Activated CD4-positive, alpha-beta T cell treated with anti-CD3 and anti-CD28 coated beads for 36 hours (primary cell): ENCODE results near the gene KIFC3. TPM values are rescaled to one million over a fixed set of nuclear protein-coding genes. Genes with fewer than 3 reads are reported as not detected.

Experiments used
- ATAC-seq: fragments of 200-7000 bp; cut with Tn5 transposase; one replicate; pipeline ENCODE4 v1.10.0; 2021; ENCODE audit warnings: mild to moderate bottlenecking, moderate library complexity
- CTCF ChIA-PET: fragments of 350-600 bp; sonication (Branson Sonifier 250); formaldehyde crosslinking; loops from one replicate; lab custom pipeline; 2021; ENCODE audit warnings: antibody characterized with exemption; lab: Charles Lee
- POLR2A ChIA-PET: fragments of 350-600 bp; sonication (Branson Sonifier 250); formaldehyde crosslinking; loops from one replicate; lab custom pipeline; 2021; ENCODE audit warnings: antibody characterized with exemption, inconsistent platforms; lab: Charles Lee
- DNase-seq: peaks from one replicate; pipeline ENCODE4 v3.0.0-alpha.2; 2020
- H3K27ac Mint-ChIP-seq: one replicate; pipeline ENCODE4 v1.8.0; 2021; ENCODE audit warnings: mixed read lengths
- H3K27me3 Mint-ChIP-seq: one replicate; pipeline ENCODE4 v1.8.0; 2021; ENCODE audit warnings: mixed read lengths
- H3K36me3 Mint-ChIP-seq: one replicate; pipeline ENCODE4 v1.8.0; 2021; ENCODE audit warnings: low read depth, mixed read lengths
- H3K4me1 Mint-ChIP-seq: one replicate; pipeline ENCODE4 v1.8.0; 2021; ENCODE audit warnings: mixed read lengths
- H3K4me3 Mint-ChIP-seq: one replicate; pipeline ENCODE4 v1.8.0; 2021; ENCODE audit warnings: mild to moderate bottlenecking, moderate library complexity, mixed read lengths
- H3K9me3 Mint-ChIP-seq: one replicate; pipeline ENCODE4 v1.8.0; 2021; ENCODE audit warnings: low read depth, mixed read lengths
- intact Hi-C, 2 experiments: fragments of 100-400 bp; cut with DNase I in 1 of 2; cut with micrococcal nuclease in 1 of 2; formaldehyde crosslinking; loops; one replicate each; pipeline versions ENCODE4 v1.14.2 to v1.15.1; 2022 to 2024; cut with DNase I, micrococcal nuclease
- total RNA-seq, 2 experiments: library from RNA; stranded (reverse); gene quantifications; one replicate each; pipeline ENCODE4 v1.2.3, GENCODE V29; 2021

KIFC3 gene
- total RNA-seq, 2 experiments from 2014 or later = 0.32 to 0.66 TPM

DNA sequence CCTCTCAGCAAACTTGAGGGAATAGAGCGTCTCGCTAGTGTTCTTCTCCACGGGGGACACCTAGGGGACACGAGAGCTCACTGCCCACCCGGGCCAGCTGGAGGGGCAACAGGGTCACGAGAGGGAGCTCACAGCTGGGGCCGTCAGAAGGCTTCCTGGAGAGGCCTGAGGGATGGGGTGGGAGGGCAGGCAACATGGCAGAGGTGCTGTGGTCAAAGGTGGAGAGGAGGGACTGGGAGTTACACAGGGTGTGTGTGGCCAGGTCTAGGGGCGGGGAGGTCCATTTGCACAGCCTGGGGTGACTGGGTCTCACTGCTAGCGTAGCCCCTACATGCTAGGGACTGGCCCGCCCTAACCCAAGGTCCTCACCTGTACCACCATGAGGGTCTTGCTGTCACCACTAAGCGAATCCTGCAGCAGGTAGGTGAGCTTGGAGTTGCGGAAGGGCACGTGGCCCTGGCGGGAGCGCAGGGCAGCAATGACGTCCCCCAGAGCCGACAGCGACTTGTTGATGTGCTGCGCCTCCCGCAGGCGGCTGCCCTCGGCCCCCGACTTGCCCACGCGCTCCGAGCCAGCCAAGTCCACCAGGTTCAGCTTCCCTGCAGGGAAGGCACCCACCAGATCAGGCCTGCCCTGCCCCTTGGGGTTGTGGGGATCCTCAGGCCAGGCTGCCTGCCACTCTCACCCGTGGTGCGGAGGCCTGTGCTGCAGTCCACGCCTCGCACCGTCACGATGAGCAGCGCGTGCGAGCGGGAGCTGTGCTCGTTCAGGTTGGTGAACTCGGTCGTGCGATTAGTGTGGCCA, 41.7 kb downstream of the KIFC3 start:
- no peak overlapping the region for H3K27ac Mint-ChIP-seq
- CTCF ChIA-PET = interaction anchor here (0.7 to 0.9 kb wide), 3 partner anchors 9 to 525 kb away, joined by 3 to 4 read pairs (median 4); no protein-coding TSS in a partner anchor
- peaks cover 2% of the 10 kb centered on the region for H3K4me1 Mint-ChIP-seq

DNA sequence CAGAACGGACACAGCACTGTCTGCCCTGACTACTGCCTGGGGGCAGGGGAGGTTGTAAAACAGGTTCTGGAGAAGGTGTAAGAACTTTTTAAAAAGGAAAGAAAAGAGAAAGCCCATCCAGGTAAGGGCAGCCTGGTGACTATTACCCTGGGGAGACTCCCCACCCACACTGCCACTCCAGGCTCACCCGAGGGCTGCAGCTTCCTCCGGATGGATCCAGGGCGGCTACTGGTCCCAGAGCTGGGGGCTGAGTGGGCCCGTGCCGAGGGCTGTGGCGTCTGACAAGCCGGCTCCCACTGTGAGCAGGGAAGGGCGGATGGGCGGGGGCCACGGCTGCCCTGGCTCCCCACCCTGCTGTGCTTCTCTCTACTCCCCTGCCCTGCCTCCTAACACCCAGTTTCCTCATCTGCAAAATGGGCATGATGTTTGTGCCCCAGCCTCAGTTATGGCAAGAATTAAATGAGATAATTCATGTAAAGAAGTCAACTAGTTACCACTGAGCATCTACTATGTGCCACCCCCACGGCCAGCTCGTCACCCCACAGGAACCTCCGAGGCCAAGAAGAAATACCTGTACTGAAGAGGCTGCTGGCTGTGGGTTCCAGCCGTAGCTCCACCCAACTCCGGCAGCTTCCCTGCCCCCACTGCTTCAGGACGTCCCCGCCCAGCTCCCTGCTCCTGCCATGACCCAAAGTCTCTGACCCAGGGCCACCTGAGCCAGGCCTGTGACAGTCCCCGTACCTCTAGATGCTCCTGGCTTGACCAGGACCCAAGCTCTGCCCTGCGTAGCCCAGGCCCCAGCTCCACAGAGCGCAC, 42.5 kb downstream of the KIFC3 start:
- intact Hi-C loops = loop anchor here in 1 of 2 experiments (10.0 kb wide), 1 partner anchor 135 kb away; no protein-coding TSS in a partner anchor
- no peaks in the 10 kb centered on the region for H3K27me3 Mint-ChIP-seq

More for the DNA sequence above, 41.7 kb downstream of the KIFC3 start:
- H3K4me3 Mint-ChIP-seq = no peak overlapping the region
- no peaks in the 10 kb centered on the region for H3K27me3 Mint-ChIP-seq
- no peaks in the 10 kb centered on the region for H3K9me3 Mint-ChIP-seq
- POLR2A ChIA-PET = no interaction called here
- peaks cover 2% of the 10 kb centered on the region for H3K36me3 Mint-ChIP-seq
- no peak for ATAC-seq
- intact Hi-C loops = no loop called here
- no peak for DNase-seq

DNA sequence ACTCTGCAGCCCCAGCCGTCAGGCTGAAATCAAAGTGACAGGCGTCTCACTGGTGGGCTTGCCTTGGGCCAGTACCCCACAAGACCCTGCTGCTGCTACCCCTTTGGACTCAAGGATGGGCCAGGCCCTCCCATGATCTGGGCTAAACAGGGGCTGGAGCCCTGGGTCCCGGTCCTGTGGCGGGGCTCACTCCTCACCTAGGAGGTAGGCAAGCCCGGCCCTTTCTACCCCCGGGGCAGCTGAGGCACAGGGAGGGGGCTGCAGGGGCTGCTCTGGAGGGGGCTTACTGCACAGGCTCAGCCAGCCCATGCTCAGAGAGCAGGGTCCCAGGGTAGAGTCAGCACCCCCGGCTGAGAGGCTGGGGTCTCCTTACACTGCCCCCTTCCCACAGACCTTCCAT, 43.2 kb downstream of the KIFC3 start:
- no peaks in the 10 kb centered on the region for H3K9me3 Mint-ChIP-seq
- CTCF ChIA-PET = no interaction called here

More for the DNA sequence above, 42.5 kb downstream of the KIFC3 start:
- ChIA-PET CTCF (interaction anchor here (0.7 to 0.9 kb wide), 2 partner anchors 238 to 524 kb away, joined by 3 to 4 read pairs; no protein-coding TSS in a partner anchor), POLR2A (no interaction called here)
- Mint-ChIP-seq H3K9me3 (no peaks in the 10 kb centered on the region), H3K4me3 (no peak overlapping the region), H3K4me1 (peaks cover 2% of the 10 kb centered on the region), H3K27ac (no peak overlapping the region), H3K36me3 (peaks cover 3% of the 10 kb centered on the region)
- DNase-seq (no peak), ATAC-seq (no peak)

DNA sequence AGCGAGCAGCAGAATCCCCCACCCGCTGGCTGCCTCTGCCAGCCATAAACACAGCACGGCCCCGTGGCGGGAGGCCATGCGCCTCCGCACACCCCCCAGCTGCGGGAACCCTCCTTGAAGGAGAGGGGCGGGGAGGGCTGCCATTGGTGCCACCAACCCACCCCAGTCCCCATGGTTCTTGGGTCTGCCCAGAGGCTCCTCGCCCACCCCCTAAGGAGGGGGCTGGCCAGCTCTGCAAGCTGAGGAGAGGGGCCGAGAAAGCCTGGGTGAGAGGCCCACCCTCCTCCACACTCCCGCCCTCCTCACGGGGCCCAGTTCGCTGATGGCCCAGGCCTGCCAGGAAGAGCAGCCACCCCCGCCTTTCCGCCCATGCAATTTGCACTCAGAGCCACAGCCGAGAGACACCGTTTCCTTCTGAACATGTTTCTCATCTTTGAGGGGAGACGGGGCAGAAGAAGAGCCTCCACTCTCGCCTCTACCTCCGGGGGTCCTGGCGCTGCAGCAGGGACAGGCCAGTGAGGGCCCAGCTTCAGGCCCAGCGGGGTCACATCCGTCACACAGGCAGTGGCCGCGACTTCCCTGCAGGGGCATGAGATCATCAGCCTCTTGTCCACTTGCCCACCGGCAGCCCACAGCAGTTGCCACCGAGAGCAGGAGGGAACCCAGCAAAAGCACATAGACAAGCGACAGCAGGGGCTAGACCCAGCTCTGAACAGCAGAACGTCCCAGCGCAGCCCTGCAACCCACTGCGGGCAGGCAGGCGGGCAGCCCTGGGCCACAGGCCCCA, 43.8 kb downstream of the KIFC3 start:
- H3K36me3 Mint-ChIP-seq = peaks cover 3% of the 10 kb centered on the region
- no peak overlapping the region for H3K27ac Mint-ChIP-seq
- DNase-seq (peak; percentile 10), ATAC-seq (no peak)
- no peaks in the 10 kb centered on the region for H3K9me3 Mint-ChIP-seq
- peaks cover 2% of the 10 kb centered on the region for H3K4me1 Mint-ChIP-seq
- CTCF ChIA-PET = interaction anchor here (0.6 to 2.6 kb wide), 6 partner anchors 9 to 706 kb away, joined by 3 to 16 read pairs (median 4); partner anchors contain the start of gene KATNB1
- intact Hi-C loops = loop anchor here in 1 of 2 experiments (10.0 kb wide), 1 partner anchor 136 kb away; no protein-coding TSS in a partner anchor
- POLR2A ChIA-PET = no interaction called here
- no peaks in the 10 kb centered on the region for H3K27me3 Mint-ChIP-seq
- H3K4me3 Mint-ChIP-seq = no peak overlapping the region

More for the DNA sequence above, 43.2 kb downstream of the KIFC3 start:
- ATAC-seq = no peak
- H3K4me3 Mint-ChIP-seq = no peak overlapping the region
- peaks cover 3% of the 10 kb centered on the region for H3K36me3 Mint-ChIP-seq
- no peak for DNase-seq
- H3K27me3 Mint-ChIP-seq = no peaks in the 10 kb centered on the region
- POLR2A ChIA-PET = no interaction called here
- H3K27ac Mint-ChIP-seq = no peak overlapping the region
- intact Hi-C loops = loop anchor here in 1 of 2 experiments (10.0 kb wide), 1 partner anchor 136 kb away; no protein-coding TSS in a partner anchor
- H3K4me1 Mint-ChIP-seq = peaks cover 2% of the 10 kb centered on the region

DNA sequence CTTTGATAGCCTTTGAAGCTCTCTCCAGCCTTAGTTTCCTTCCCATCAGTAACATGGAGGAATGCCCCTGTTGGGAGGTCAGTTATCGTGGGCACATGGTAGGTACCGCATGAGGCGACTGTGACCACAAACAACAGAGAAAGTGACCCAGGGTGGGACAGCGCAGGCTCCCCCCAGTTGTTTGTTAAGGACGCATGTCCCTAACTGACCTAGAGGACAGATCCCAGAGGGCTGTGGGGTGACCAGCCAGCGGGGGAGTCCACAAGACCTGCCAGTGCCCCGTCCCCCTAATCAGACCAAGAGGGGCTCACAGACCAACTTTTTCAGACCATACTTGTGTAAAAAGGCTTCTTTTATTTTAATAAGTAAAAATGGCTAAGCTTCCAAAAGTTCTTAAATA, 44.4 kb downstream of the KIFC3 start:
- ChIA-PET POLR2A (no interaction called here), CTCF (interaction anchor here (0.6 to 2.6 kb wide), 10 partner anchors 10 to 707 kb away, joined by 3 to 16 read pairs (median 4); partner anchors contain the start of gene KATNB1)
- peaks cover 2% of the 10 kb centered on the region for H3K4me1 Mint-ChIP-seq
- H3K36me3 Mint-ChIP-seq = peaks cover 3% of the 10 kb centered on the region
- H3K9me3 Mint-ChIP-seq = no peaks in the 10 kb centered on the region
- H3K27me3 Mint-ChIP-seq = no peaks in the 10 kb centered on the region
- DNase-seq (no peak), ATAC-seq (no peak)
- intact Hi-C loops = loop anchor here (1.0 to 10.0 kb wide), 7 partner anchors 23 to 242 kb away; partner anchors contain the start of genes ZNF319 (in 2 of the 2) and KATNB1 (in 1 of the 2)
- H3K27ac Mint-ChIP-seq = no peak overlapping the region
- no peak overlapping the region for H3K4me3 Mint-ChIP-seq

DNA sequence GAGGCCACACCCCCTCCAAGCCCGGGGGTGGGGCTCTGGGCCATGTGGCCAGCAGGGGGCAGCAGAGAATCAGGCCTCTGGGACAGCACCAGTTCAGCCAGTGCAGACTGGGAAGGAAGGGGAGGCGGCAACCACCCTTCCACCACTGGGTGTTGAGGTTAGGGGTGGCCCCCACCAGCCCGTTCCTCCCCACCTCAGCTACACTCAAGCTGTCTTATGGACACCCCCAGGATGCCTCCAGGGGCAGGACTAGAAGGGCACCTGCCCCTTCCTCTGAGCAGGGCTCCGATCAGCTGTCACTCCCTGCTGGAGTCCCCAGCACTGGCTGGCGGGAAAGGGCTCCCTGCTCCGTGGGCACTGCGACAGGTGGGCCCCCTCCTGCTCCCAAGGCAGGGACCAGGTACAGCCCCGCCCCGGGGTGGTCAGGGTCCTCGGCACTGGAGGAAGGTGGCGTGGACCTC, 44.9 kb downstream of the KIFC3 start:
- Mint-ChIP-seq H3K36me3 (peaks cover 3% of the 10 kb centered on the region), H3K4me3 (no peak overlapping the region), H3K27me3 (no peaks in the 10 kb centered on the region), H3K27ac (no peak overlapping the region), H3K9me3 (no peaks in the 10 kb centered on the region), H3K4me1 (peaks cover 2% of the 10 kb centered on the region)
- CTCF ChIA-PET = interaction anchor here (0.7 to 2.6 kb wide), 10 partner anchors 10 to 242 kb away, joined by 3 to 16 read pairs (median 4); partner anchors contain the start of gene KATNB1
- DNase-seq = peak; percentile 93
- peak; percentile 98 for ATAC-seq
- intact Hi-C loops = loop anchor here (1.0 to 10.0 kb wide), 7 partner anchors 22 to 243 kb away; partner anchors contain the start of genes ZNF319 (in 2 of the 2) and KATNB1 (in 1 of the 2)
- POLR2A ChIA-PET = no interaction called here

DNA sequence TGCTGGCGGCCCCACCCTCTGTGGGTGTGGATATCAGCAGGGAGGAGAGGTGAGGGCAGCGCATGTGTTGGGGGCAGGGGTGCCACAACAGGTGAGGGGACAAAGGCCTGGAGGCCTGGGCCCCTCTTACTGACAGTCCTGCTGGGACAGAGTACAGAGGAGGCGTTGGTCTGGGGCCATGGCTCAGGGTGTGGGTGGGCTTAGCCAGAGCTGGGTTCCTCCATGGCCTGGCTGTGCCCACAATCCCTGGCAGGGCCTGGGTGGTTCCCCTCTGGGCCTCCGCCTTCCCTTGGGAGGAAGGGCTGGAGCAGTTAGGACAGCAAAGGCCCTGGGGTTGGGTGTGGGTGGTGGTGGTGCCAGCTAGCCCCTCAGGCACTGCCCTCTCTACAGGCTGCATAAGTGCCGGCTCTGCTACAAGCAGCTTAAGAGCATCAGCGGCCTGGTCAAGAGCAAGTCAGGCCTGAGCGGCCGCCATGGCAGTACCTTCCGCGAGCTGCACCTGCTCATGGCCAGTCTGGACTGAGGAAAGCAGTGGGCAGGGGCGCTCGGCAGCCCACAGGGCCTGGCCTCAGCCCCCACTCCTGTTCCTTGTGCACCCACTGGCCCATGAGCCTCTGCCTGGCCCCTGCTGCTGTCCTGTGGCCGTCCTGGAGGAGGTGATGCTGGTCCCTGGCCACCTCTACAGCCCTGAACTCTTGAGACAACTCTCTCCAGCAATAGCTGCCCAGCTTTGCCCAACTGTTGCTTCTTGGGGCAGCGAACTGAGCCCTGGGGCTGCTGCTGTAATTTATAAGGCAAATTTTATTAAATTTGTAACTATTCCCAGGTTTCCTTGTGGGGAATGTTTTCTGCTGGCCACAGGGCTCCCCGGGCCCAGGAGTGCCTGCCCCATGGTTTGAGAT, 45.6 kb downstream of the KIFC3 start:
- ATAC-seq = no peak
- DNase-seq = no peak
- intact Hi-C loops = loop anchor here (1.0 to 10.0 kb wide), 7 partner anchors 21 to 244 kb away; partner anchors contain the start of genes ZNF319 (in 2 of the 2) and KATNB1 (in 1 of the 2)
- ChIA-PET CTCF (interaction anchor here (0.7 to 2.6 kb wide), 13 partner anchors 11 to 243 kb away, joined by 3 to 16 read pairs (median 4); partner anchors contain the start of gene KATNB1), POLR2A (no interaction called here)
- no peak overlapping the region for H3K27ac Mint-ChIP-seq
- H3K4me3 Mint-ChIP-seq = no peak overlapping the region
- H3K27me3 Mint-ChIP-seq = no peaks in the 10 kb centered on the region
- peaks cover 6% of the 10 kb centered on the region for H3K36me3 Mint-ChIP-seq
- no peaks in the 10 kb centered on the region for H3K9me3 Mint-ChIP-seq
- H3K4me1 Mint-ChIP-seq = peaks cover 2% of the 10 kb centered on the region

DNA sequence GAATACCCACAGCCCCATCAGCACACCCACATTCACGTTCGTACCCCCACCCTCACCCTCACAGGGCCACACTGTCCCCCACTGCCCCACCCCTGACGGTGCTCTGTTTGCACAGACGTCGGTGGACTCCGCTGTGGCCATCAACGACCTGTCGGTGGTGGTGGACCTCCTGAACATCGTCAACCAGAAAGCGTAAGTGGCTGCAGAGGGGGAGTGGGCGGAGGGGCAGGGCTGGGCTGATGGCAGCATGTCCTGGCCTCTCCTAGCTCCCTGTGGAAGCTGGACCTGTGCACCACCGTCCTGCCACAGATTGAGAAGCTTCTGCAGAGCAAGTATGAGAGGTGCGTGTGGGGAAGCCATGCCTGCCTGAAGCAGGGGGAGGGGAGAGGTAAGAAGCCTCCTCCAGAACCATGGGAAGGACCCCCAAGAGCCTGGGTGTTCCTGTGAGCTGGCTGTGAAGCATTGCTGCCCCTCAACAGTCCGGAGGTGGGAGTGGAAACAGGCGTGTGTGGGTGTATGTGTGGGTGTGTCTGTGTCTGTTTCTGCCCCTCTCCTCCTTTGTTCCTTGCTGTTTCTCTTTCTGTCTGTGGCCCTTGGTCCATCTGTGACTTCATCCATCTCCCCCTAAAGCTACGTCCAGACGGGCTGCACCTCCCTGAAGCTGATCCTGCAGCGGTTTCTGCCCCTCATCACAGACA, 46.4 kb downstream of the KIFC3 start:
- H3K9me3 Mint-ChIP-seq = no peaks in the 10 kb centered on the region
- no peaks in the 10 kb centered on the region for H3K27me3 Mint-ChIP-seq
- ATAC-seq (no peak), DNase-seq (no peak)
- no peak overlapping the region for H3K4me3 Mint-ChIP-seq
- CTCF ChIA-PET = interaction anchor here (0.6 to 2.6 kb wide), 9 partner anchors 10 to 366 kb away, joined by 3 to 16 read pairs (median 3); partner anchors contain the start of gene KATNB1
- H3K36me3 Mint-ChIP-seq = peaks cover 6% of the 10 kb centered on the region
- intact Hi-C loops = loop anchor here in 1 of 2 experiments (10.0 kb wide), 1 partner anchor 139 kb away; no protein-coding TSS in a partner anchor
- peaks cover 2% of the 10 kb centered on the region for H3K4me1 Mint-ChIP-seq
- POLR2A ChIA-PET = no interaction called here
- no peak overlapping the region for H3K27ac Mint-ChIP-seq

DNA sequence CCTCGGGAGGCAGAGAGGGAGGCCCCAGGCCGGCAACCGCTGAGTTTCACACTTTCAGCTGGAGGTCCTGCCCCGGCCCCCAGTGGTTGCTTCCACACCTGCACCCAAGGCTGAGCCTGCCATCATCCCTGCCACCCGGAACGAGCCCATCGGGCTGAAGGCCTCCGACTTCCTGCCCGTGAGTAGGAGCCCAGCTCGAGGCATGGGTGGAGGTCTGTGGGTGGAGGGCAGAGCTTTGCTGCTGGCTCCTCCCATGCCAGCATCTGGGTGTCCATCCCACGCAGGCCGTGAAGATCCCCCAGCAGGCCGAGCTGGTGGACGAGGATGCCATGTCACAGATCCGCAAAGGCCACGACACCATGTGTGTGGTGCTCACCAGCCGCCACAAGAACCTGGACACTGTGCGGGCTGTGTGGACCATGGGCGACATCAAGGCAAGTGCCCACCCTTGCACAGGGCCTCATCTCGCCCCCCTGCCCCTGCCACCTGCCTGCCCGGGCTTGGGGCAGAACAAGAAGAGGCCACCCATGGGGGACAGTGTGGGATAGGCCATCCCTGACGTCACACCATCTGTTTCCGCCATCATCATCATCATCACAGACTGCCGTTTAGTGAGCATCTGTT, 47.1 kb downstream of the KIFC3 start:
- H3K9me3 Mint-ChIP-seq = no peaks in the 10 kb centered on the region
- no peak for ATAC-seq
- POLR2A ChIA-PET = no interaction called here

More for the DNA sequence above, 47.1 kb downstream of the KIFC3 start:
- intact Hi-C loops = loop anchor here in 1 of 2 experiments (10.0 kb wide), 1 partner anchor 140 kb away; no protein-coding TSS in a partner anchor
- Mint-ChIP-seq H3K4me1 (peaks cover 2% of the 10 kb centered on the region), H3K4me3 (no peak overlapping the region), H3K27me3 (no peaks in the 10 kb centered on the region), H3K36me3 (peaks cover 6% of the 10 kb centered on the region), H3K27ac (no peak overlapping the region)
- CTCF ChIA-PET = interaction anchor here (0.6 kb wide), 3 partner anchors 18 to 367 kb away, joined by 3 read pairs; no protein-coding TSS in a partner anchor
- DNase-seq = no peak
